ENCODE data around the gene GNGT1. TPM values are rescaled to one million over a fixed set of nuclear protein-coding genes. Genes with fewer than 3 reads are reported as not detected.

GNGT1 gene
- polyA plus RNA-seq, 1 donor (not counting 4 experiments of a cell fraction or from before 2014, with no cell fraction given), result not detected

- Histone ChIP-seq H3K36me3 (ENCODE audit: control insufficient read depth in 2 of 2, extremely low read depth in 1 of 2, insufficient read depth in 2 of 2, low read length in 2 of 2) (no peaks in the 10 kb centered on the region), H2AFZ (ENCODE audit: control insufficient read depth, low read length) (no peak overlapping the region), H3K9ac (ENCODE audit: control insufficient read depth, extremely low read depth, insufficient read depth, low read length) (no peak overlapping the region), H3K9me1 (ENCODE audit: control insufficient read depth, extremely low read depth, insufficient read depth, low read length) (no peaks in the 10 kb centered on the region), H3K9me3 (ENCODE audit: control insufficient read depth, low read depth, low read length) (no peaks in the 10 kb centered on the region), H3K4me3 (ENCODE audit: control insufficient read depth in 2 of 3, extremely low read depth in 1 of 3, insufficient read depth in 2 of 3, low read depth in 1 of 3, low read length in 3 of 3) (no peak overlapping the region), H3K27me3 (ENCODE audit: control insufficient read depth, extremely low read depth, insufficient read depth, low read length) (no peaks in the 10 kb centered on the region), H3K4me1 (ENCODE audit: control insufficient read depth, extremely low read depth, insufficient read depth, low read length) (no peaks in the 10 kb centered on the region), H3K79me2 (ENCODE audit: control insufficient read depth, insufficient read depth, low read length) (no peaks in the 10 kb centered on the region), H4K20me1 (ENCODE audit: control insufficient read depth, extremely low read depth, insufficient read depth, low read length) (no peaks in the 10 kb centered on the region), H3K4me2 (ENCODE audit: control insufficient read depth, extremely low read depth, insufficient read depth, low read depth, low read length) (no peak overlapping the region), H3K27ac (ENCODE audit: control insufficient read depth, insufficient read depth, low read length) (no peak overlapping the region)
- no peak for TF ChIP-seq CTCF (optimal IDR thresholded peaks at IDR 0.05 in 1 of 3, IDR thresholded peaks at IDR 0.05 in 1 of 3, conservative IDR thresholded peaks at IDR 0.05 in 1 of 3; ENCODE audit: extremely low read depth in 1 of 3, insufficient read depth in 2 of 3, low read length in 3 of 3)
- TF ChIP-seq EZH2 (IDR thresholded peaks at IDR 0.05; ENCODE audit: low read length), result no peak
- no peak for DNase-seq (ENCODE audit: low read depth, low spot score)
- dilution Hi-C loops (cut with MboI; ENCODE audit: extremely low pct_ligation_motif_present, low sequenced_read_pairs), result no loop called here
- no peak for FAIRE-seq
Measured at GRCh38 chr7:93955304-93955703, 48.9 kb downstream of the GNGT1 start.

GRCh38 chr7:93957767-93958166 lies 51.4 kb downstream of the GNGT1 start:
- no peaks in the 10 kb centered on the region for H3K27me3 ChIP-seq (ENCODE audit: control insufficient read depth, extremely low read depth, insufficient read depth, low read length)
- no peaks in the 10 kb centered on the region for H3K9me1 ChIP-seq (ENCODE audit: control insufficient read depth, extremely low read depth, insufficient read depth, low read length)
- no peak overlapping the region for H3K27ac ChIP-seq (ENCODE audit: control insufficient read depth, insufficient read depth, low read length)
- no peaks in the 10 kb centered on the region for H3K36me3 ChIP-seq (ENCODE audit: control insufficient read depth in 2 of 2, extremely low read depth in 1 of 2, insufficient read depth in 2 of 2, low read length in 2 of 2)
- no peak for FAIRE-seq
- DNase-seq (ENCODE audit: low read depth, low spot score), result no peak
- H2AFZ ChIP-seq (ENCODE audit: control insufficient read depth, low read length), result no peak overlapping the region
- H3K9ac ChIP-seq (ENCODE audit: control insufficient read depth, extremely low read depth, insufficient read depth, low read length), result no peak overlapping the region
- dilution Hi-C loops (cut with MboI; ENCODE audit: extremely low pct_ligation_motif_present, low sequenced_read_pairs), result no loop called here
- H3K4me1 ChIP-seq (ENCODE audit: control insufficient read depth, extremely low read depth, insufficient read depth, low read length), result no peaks in the 10 kb centered on the region
- no peak overlapping the region for H3K4me2 ChIP-seq (ENCODE audit: control insufficient read depth, extremely low read depth, insufficient read depth, low read depth, low read length)
- no peak overlapping the region for H3K4me3 ChIP-seq (ENCODE audit: control insufficient read depth in 2 of 3, extremely low read depth in 1 of 3, insufficient read depth in 2 of 3, low read depth in 1 of 3, low read length in 3 of 3)
- no peaks in the 10 kb centered on the region for H4K20me1 ChIP-seq (ENCODE audit: control insufficient read depth, extremely low read depth, insufficient read depth, low read length)
- no peaks in the 10 kb centered on the region for H3K9me3 ChIP-seq (ENCODE audit: control insufficient read depth, low read depth, low read length)
- H3K79me2 ChIP-seq (ENCODE audit: control insufficient read depth, insufficient read depth, low read length), result no peaks in the 10 kb centered on the region
- TF ChIP-seq EZH2 (IDR thresholded peaks at IDR 0.05; ENCODE audit: low read length) (no peak), CTCF (optimal IDR thresholded peaks at IDR 0.05 in 1 of 3, IDR thresholded peaks at IDR 0.05 in 1 of 3, conservative IDR thresholded peaks at IDR 0.05 in 1 of 3; ENCODE audit: extremely low read depth in 1 of 3, insufficient read depth in 2 of 3, low read length in 3 of 3) (no peak)

Measured in keratinocyte (primary cell).